GM12892 (cell line): Measurements from ENCODE around the gene MRPL10.

Experiments used
- POLR2A ChIP-seq: IDR thresholded peaks from 2 replicates; pipeline ENCODE4 v1.6.1; 2011; ENCODE audit warnings: low read depth, low read length, control low read depth
- POLR2AphosphoS5 ChIP-seq: IDR thresholded peaks from 2 replicates; pipeline ENCODE4 v1.6.1; 2011; ENCODE audit warnings: low read depth, low read length, control low read depth
- TAF1 ChIP-seq: IDR thresholded peaks from 2 replicates; pipeline ENCODE4 v1.6.1; 2011; ENCODE audit warnings: low read depth, mild to moderate bottlenecking, control low read depth, low read length, borderline replicate concordance

- TF ChIP-seq POLR2AphosphoS5, result no peak
- no peak for TF ChIP-seq TAF1
- TF ChIP-seq POLR2A, result no peak
These were observed 19.0 kb upstream of the MRPL10 start for GRCh38 chr17:47850373-47850691.
